GM21737 (cell line): ENCODE data around the gene EMP2.
"Not testable (repeated sequence)": the region's sequence is repeated elsewhere in the genome, so short reads cannot be mapped to it uniquely, and the experiment has no call there.

Experiments
- ATAC-seq: cut with Tn5 transposase; IDR thresholded peaks from one replicate; pipeline ENCODE4 v1.9.1; 2021; ENCODE audit warnings: mild to moderate bottlenecking, moderate library complexity; ENCODE audit not compliant: unreplicated experiment

EMP2 gene, protein sequence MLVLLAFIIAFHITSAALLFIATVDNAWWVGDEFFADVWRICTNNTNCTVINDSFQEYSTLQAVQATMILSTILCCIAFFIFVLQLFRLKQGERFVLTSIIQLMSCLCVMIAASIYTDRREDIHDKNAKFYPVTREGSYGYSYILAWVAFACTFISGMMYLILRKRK

DNA sequence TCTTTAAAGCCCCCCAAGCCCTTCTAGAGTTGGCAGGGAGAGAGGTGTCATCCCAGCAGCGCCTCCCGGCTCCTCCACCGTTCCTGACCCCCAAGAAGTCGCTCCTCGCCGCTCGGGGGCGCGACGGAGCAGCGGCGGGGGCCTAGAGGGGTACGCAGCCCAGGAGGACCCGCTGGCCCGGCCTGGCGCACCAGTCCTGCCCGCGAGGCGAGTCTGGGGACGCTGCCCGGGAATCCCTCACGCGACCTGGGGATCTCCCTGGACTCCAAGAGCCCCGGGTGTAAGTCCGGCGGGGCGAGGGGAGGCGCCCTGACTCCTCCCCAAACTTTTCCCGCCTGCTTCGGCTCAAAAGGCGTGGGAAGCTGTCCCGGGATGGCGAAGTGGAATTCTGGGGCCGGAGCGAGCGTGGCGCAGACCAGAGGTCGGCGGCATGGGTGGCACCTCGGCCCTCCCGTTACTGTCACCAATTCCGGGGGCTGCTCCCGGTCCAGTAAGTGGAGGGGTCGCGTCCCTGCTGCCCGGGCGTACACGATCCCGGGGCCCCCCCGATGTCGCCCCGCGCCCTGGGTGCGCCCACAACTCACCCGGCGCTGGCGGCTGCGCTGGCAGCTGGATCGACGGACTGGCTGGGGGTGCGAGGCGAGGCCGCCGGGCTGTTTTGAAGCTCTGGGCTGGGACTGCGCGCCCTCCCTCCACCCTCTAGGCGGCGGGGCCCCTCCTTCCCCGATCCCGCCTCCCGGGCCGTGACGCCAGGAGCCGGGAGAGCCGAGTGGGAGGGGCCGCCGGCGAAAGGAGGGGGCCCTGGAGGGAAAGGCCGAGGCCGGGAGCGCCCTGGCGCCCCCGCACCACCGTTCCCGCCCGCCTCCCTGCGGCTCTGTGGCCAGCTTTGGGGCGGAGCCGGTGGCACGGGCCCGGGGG, at the start of gene EMP2:
EMP2 (minus strand) TSS at position 634 of the 918 bp plus-strand sequence. CDS start 32,981 bp downstream, outside the sequence.
- ATAC-seq, result no peak

DNA sequence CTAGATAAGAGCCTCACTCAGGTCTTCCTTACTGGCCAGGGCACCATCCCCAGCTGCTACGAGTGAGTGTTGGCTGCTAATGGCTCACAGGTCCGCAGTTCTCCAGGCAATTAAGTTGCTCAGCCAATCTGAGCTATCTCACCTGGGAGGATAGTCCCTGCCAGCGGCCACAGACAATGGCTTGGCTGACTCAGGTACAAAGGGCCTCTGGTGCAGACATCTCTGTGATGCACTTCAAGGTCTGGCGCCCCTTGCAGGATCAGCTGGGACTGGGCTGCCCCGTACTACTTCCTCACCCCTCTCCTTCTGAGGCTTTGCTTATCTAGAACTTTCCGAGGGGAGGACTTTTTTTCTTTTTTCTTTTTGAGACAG, 49.2 kb upstream of the EMP2 start:
- no peak for ATAC-seq

DNA sequence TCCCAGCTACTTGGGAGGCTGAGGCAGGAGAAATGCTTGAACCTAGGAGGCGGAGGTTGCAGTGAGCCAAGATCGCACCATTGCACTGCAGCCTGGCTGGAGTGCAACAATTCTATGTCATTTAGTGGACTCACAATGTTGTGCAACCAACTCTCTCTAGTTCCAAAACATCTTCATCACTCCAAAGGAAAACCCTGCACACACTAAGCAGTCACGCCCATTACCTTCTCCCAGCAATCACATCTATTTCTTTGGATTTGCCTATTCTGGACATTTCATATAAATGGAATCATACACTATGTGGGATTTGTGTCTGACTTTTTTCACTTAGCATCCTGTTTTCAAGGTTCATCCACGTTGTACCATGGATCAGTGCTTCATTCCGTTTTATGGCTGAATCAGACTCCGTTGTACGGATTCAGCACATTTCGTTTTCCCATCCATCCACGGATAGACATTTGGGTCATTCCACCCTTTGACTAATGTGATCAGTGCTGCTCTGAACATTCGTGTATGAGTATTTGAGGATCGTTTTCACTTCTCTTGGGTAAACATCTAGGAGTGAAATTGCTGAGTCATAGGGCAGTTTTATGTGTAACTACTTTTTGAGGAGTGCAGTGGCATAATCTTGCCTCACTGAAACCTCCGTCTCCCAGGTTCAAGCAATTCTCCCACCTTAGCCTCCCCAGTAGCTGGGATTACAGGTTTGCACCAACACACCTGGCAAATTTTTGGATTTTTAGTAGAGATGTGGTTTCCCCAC, 45.4 kb upstream of the EMP2 start:
- ATAC-seq, result no peak

DNA sequence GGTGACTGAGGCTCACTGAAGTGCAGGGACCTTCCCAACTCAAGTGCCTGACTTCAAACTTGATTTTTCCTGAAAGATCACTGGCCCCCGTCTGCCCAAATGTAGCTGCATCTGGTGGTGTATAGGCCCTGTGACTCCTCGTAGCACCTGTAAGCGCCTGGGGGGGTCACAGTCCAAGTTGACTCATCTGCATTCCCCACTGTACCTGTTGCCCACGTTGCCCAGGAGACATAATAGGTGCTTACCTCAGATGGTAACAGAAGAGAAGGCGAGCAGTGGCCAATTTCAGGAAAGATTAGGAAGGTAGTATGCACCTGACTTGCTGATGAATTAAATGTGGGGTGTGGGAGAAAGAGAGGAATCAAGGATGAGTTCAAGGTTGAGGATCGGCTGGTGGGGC, 44.1 kb upstream of the EMP2 start:
- no peak for ATAC-seq

DNA sequence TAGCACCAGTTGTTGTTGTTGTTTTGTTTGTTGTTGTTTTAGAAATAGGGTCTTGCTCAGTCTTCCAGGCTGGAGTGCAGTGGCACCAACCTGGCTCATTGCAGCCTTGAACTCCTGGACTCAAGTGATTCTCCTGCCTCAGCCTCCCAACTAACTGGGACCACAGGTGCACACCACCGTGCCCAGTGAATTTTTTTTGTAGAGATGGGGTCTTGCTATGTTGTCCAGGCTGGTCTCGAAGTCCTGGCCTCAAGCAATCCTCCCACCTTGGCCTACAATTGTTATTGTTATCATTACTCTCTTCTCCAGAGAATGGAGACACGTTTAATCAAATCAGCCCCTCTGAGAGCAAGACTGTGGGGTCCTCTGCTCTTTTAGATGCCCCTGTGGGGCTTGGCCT, 42.7 kb upstream of the EMP2 start:
- ATAC-seq, result no peak

DNA sequence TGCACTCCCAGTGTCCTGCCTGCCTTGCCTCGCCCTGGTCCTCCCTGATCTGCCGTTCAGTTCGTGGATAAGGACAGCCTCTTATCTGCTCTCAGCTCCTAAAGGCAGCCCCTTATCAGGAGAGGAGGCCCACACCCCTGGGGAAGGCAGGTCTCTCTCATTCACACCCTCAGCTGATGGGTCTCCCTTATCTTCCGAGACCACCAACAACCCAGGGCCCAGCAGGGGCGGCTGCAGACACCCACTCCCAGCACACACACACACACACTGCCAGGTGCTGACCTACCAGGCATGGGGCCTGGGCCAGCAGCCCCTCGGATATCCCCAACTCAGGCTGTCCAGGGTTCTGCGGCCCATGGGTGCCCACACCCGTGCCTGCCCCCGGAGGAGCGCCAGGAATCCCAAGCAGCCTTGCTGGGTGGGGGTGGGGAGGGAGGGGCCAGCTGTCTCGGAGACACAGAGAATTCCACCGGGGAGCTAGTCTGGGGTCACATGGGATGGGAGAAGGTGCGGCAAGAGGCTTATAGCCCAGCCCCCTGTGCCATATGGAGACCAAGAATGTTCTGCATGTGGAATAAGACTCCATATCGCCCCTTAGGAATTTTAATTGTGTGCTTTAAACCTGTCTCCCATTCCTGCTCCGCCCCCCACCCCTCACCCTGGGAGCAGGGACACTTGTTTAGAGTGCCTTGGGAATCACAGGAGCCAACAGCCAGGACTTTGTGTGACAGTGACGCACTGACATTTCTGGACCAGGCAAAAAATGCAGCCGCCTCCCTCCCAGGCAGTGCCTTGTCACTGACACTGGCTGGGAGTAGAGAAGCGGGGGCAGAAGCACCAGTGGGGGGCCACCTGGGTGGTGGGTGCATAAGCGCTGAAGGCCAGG, 41.9 kb upstream of the EMP2 start:
- no peak for ATAC-seq

DNA sequence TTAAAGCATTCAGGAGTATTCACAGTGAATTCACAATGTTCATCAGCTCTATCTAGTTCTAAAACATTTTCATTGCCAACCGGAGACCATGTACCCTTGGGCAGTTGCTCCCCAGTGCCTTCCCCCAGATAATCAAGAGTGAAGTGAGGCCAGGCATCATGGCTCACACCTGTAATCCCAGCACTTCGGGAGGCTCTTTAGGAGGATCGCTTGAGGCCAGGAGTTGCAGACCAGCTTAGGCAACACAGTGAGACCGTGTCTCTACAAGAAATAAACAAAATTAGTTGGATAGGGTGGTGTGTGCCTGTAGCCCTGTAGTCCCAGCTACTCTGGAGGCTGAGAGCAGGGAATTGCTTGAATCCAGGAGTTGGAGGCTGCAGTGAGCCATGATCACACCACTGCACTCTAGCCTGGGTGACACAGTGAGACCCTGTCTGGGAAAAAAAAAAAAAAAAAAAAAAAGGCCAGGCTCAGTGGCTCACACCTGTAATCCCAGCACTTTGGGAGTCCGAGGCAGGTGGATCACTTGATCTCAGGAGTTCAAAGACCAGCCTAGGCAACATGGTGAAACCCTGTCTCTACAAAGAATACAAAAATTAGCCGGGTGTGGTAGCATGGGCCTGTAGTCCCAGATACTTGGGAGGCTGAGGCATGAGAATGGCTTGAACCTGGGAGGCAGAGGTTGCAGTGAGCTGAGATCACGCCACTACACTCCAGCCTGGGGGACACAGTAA, 41.0 kb upstream of the EMP2 start:
- ATAC-seq, result not testable (repeated sequence)

DNA sequence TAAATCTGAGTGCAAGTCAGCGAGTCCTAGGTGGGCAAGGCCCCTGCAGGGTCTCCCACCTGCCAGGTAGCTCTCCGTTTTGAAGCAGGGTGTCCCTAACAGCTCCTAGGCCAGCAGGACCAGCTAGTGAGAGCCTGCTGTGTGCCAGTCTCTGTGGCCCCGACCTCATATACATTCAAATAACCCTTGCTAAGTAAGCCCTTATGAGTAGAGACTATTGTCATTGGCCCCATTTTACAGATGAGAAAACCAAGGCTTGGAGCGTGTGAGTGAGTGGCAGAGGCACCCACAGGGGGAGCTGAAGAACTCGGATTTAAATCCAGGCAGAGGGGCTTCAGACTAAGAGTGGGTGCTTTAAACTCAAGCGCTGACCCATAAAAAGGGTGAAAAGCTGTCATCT, 39.7 kb upstream of the EMP2 start:
- no peak for ATAC-seq

DNA sequence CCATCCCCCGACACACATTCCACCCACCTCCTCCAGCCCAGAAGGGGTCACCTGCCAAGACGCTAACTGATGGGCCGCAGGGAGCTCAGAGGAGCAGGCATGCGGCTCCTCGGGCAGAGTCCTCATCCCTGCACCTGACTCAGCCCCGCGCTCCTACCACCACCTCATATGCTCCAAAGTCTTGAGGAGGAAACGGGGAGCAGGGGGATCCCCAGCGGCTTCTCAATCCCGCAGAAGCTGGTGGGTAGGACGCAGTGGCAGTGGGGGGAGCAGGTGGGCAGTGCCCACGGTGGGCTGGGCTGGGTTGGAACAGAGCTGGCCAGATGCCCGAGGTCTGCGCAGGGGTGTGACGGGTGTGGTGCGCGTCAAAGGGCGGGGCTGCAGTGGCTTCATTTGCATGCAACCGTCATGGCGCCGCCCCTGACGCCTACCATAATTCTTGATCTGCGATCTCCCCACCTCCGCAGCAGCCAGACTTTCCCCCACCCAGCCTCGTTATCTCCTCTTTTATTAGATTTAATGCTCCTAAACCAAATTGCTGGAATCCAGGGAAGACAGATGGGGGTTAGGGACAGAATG, 39.0 kb upstream of the EMP2 start:
- no peak for ATAC-seq

DNA sequence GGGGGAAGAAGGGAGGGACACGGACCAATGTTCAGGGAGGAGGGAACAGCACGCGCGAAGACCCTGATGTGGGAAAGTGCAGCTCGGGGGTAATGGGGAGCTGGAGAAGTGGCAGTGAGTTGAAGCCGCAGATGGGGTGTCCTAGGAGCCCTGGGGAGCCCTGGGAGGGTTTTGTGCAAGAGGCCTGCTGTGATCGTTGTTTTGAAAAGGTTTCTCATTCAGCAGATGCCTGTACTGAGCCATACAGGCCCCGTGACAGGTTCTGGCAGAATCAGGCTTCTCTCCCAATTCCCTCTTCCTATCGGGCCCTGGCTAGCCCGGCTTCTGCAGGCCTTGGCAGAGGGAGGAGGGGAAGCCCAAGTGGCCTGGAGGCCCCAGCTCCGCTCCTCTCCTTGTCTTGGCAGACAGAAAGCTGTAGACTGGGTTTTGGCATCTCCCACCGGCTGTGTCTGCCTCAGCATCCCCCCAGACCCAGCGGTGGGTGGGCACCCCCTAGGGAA, 38.4 kb upstream of the EMP2 start:
- ATAC-seq, result no peak

DNA sequence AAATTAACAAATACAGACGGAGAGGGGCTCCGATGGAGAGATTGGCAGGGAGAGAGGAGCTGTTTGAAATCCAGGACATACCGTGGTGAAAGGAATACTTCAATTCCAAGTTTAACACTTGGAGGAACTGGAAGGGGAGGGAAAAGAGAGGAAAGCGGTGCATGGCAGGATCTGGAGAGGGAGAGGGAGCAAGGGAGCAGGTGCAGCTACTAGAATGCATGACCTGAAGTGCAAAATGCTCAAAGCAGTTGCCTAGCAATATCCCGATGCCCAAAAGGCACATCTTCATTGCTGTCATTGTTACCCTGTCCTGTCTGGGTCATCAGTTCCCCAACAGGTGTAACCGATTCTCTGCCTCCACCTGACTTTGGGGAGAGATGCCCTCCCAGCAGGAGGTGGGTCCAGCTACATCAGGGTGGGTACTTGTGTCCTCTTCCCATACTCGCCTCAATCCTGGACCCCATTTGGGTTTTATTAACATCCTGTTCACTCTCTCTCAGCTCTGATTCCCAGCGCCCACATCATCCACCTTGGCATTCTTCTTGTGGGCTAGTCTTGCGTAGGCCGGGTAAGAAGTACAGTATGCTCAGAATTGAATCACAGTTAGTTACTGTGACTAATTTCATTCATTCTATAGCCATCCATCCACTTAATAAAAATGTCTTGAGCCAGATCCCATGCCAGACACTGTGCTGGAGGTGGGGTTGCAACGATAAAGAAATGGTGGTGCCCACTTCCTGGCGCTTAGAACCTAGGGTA, 37.4 kb upstream of the EMP2 start:
- no peak for ATAC-seq

DNA sequence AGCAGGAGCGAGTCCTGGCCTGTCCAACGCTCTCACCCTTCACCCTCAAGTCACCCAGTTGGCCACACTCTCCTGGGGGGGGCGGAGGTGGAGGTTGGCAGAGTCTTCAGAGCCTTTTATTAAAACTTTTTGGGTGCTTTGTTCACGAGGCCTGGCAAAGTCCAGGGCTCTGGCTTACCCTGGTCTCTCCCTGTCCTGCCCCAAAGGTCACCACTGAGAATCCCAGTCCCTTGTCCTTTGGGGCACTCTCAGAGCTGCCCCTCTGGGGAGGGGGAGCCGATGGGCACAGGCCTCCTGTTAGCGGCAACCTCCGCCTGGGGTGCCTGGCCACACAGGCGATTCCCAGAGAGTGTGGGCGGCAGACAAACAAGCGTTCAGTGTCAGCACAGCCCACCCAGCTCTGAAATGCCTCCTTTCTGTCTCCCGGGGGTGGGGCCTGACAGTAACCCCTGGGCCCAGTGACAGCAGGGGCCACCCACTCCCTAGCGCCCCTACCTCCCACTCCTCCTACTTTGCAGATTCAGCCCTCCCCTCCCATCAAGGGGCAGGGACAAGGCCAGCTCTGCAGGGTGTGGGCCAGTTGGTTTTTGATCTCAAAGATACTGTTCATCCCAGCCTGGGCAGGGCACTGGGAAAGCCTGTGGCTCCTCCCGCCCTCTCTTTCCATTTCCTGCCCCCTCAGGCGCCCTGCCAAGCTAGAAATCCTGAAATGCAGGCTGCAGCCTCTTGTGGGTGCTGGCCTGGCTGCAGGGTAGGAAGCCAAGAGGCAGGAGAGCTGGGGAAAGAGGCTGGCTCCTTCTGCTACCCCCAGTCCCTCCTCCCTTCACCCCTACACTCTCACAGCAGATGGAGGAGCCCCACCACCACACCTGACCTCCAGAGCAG, 36.6 kb upstream of the EMP2 start:
- ATAC-seq, result no peak

DNA sequence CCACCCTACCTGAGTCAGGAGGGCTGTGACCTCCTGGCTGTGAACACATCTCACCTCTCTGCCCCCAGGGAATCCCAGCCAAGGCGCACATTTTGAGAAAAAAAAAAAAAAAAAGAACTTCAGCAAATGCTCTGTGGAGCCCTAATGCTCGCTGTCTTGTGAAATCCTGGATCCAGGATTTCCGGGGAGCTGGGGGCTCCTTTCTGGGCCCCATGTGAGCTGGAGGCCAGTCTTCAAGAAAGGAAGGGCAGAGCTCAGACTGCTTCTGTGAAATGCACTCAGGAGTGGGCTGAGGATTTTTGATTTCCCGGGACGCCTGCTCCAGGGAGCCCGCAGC, 36.0 kb upstream of the EMP2 start:
- ATAC-seq, result no peak

DNA sequence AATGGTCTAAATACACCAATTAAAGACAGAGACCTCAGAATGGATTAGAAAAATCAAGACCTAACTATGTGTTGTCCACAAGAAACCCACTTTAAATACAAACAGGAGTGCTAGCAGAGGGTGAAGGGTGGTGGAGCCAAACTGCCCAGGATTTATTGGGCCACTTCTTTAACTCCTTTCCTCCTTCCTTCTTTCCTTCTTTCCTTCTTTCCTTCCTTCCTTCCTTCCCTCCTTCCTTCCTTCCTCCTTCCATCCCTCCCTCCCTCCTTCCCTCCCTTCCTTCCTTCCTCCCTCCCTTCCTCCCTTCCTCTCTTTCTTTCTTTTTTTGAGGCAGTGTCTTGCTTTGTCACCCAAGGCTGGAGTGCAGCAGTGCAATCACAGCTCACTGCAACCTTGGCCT, 34.3 kb upstream of the EMP2 start:
- no peak for ATAC-seq

DNA sequence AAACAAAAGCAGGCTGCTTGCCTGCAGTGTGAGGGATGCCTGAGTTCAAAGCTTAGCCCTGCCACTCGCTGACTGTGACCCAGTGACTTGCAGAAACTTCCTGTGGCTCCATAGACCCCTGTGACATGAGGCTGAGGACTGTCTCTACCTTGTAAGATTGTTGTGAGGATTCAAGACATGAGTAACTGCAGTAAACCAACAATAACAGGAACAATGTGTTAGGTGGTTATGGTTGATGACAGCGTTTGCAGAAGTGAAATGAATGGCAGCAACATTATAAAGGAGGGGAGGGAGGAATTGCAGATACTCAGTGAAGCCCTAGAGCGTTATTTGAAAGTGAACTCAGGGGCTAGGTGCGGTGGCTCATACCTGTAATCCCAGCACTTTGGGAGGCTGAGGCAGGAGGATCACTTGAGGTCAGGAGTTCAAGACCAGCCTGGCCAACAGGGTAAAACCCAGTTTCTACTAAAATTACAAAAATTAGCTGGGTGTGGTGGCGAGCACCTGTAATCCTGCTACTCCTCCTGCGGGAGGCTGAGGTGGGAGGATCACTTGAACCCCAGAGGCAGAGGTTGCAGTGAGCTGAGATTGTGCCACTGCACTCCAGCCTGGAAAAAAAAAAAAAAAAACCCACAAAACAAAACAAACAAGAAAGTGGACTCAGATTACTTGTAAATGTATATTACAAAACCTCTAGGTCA, 33.5 kb upstream of the EMP2 start:
- ATAC-seq, result no peak

DNA sequence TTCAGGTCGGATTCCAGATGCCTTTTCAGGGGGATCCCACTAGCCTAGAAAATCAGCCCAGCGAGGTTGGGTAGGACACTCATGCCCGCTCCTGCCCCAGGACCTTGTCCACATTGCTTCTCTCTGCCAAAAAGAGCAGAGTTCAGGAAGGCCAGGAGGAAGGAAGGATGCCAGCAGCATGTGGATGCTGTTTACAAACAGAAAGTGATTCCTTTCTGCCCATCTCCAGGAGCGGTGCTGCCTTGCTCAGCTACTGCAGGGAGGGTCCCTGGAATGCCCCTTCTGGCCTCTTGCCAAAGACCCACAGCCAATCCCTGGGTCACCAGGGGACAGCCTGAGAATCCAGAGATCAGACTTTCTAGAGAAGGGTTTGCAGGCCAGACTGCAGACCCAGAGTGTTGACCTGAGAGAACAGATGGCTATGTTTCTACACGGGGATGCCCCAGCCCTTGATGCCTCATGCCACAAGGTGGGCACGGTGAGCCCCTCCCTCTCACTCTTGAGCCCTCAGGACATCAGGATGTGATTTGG, 32.3 kb upstream of the EMP2 start:
- no peak for ATAC-seq

DNA sequence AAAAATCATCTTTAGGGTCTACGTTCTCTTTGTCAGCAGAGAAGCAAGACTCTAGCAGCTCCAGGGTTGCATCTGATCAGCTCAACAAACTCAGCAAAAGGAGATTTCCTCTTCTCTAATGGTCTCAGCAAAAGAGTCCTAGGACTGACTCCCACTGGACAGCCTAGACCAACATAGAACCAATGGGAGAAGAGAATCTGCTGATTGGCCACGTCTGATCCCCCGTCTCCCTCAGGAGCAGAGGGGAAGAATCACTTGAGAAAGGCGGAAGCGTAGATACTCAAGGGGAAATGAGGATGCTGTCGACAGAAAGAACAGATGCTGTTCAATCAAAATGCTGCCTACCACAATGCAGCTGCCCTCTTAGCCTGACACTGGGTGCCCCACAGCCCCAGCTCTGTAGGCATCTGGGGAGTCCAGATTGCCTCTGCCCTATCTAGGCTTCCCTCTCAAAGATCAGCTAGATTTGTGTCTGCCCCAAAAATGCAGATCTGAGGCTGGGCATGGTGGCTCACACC, 31.5 kb upstream of the EMP2 start:
- no peak for ATAC-seq
